Smooth muscle cell (in vitro differentiated cells): ENCODE data around the gene DMRTB1. TPM values are rescaled to one million over a fixed set of nuclear protein-coding genes. Genes with fewer than 3 reads are reported as not detected.

ENCODE experiments used
- DNase-seq: peaks from one replicate; lab custom pipeline; 2025; ENCODE audit not compliant: unreplicated experiment; lab: John Stamatoyannopoulos, UW
- H2AFZ ChIP-seq: fragments of 200-600 bp; sonication (generic); 2 replicates; pipeline ENCODE4 v1.6.0; 2016; ENCODE audit warnings: antibody characterized with exemption, low read depth, mild to moderate bottlenecking
- H3F3A ChIP-seq: fragments of 200-600 bp; sonication (generic); 2 replicates; pipeline ENCODE4 v1.6.0; 2017; ENCODE audit warnings: antibody characterized with exemption, low read depth
- H3K27ac ChIP-seq: fragments of 200-600 bp; sonication (generic); 2 replicates; pipeline ENCODE4 v1.5.1; 2016; ENCODE audit warnings: low read depth, mild to moderate bottlenecking
- H3K27me3 ChIP-seq: fragments of 200-600 bp; sonication (generic); 2 replicates; pipeline ENCODE4 v1.6.1; 2016; ENCODE audit warnings: low read depth, mild to moderate bottlenecking
- H3K36me3 ChIP-seq: fragments of 200-600 bp; sonication (generic); 2 replicates; pipeline ENCODE4 v1.5.1; 2016; ENCODE audit warnings: low read depth
- H3K4me1 ChIP-seq: fragments of 200-600 bp; sonication (generic); 2 replicates; pipeline ENCODE4 v1.5.1; 2016; ENCODE audit warnings: low read depth
- H3K4me2 ChIP-seq: fragments of 200-600 bp; sonication (generic); 2 replicates; pipeline ENCODE4 v1.6.0; 2016; ENCODE audit warnings: mild to moderate bottlenecking
- H3K4me3 ChIP-seq: fragments of 200-600 bp; sonication (generic); 2 replicates; pipeline ENCODE4 v1.5.1; 2016; ENCODE audit warnings: mild to moderate bottlenecking
- H3K79me2 ChIP-seq: fragments of 200-600 bp; sonication (generic); 2 replicates; pipeline ENCODE4 v1.6.0; 2016; ENCODE audit warnings: low read depth, mild to moderate bottlenecking
- H3K9ac ChIP-seq: fragments of 200-600 bp; sonication (generic); 2 replicates; pipeline ENCODE4 v1.6.0; 2016; ENCODE audit warnings: low read depth
- H3K9me3 ChIP-seq: fragments of 200-600 bp; sonication (generic); replicated peaks from 2 replicates; pipeline ENCODE4 v1.5.1; 2016; ENCODE audit warnings: low read depth
- H4K20me1 ChIP-seq: fragments of 200-600 bp; sonication (generic); 2 replicates; pipeline ENCODE4 v1.6.0; 2016; ENCODE audit warnings: low read depth
- CTCF ChIP-seq: fragments of 200-600 bp; sonication (generic); IDR thresholded peaks from 2 replicates; pipeline ENCODE4 v1.5.1; 2017; ENCODE audit warnings: borderline replicate concordance, mild to moderate bottlenecking, antibody characterized with exemption; ENCODE audit not compliant: insufficient read depth, poor library complexity, severe bottlenecking
- WGBS: methylation state at CpG from one replicate; pipeline ENCODE4 v1.1.7; 2016; ENCODE audit warnings: low lambda C conversion rate; 5-methylcytosine and 5-hydroxymethylcytosine counted together
- polyA plus RNA-seq: library from polyadenylated mRNA; unstranded; fragments of >200 nt; fragmentation: Nextera tagmentation; extraction: Ambion mirVana; gene quantifications from 2 replicates; pipeline ENCODE4 v1.2.1, GENCODE V29; 2016
- total RNA-seq: library from RNA; depleted of rRNA; stranded (reverse); fragments of >200 nt; gene quantifications from 2 replicates; pipeline ENCODE4 v1.2.3, GENCODE V29; 2014

Gene DMRTB1
- total and polyA plus RNA-seq, 2 experiments from 2014 or later: not detected

GRCh38 chr1:53463961-53464899 is 5.0 kb downstream of the DMRTB1 start:
- Histone ChIP-seq H3K9ac (no peak overlapping the region), H3K4me3 (no peak overlapping the region), H3K27ac (no peak overlapping the region), H2AFZ (no peak overlapping the region), H3K9me3 (no peaks in the 10 kb centered on the region), H4K20me1 (no peaks in the 10 kb centered on the region), H3K4me1 (peaks cover 5% of the 10 kb centered on the region), H3K36me3 (no peaks in the 10 kb centered on the region), H3K4me2 (no peak overlapping the region), H3K79me2 (no peaks in the 10 kb centered on the region), H3K27me3 (no peaks in the 10 kb centered on the region), H3F3A (no peaks in the 10 kb centered on the region)
- DNase-seq: no peak
- WGBS: 92% methylated on average over 18 of the region's 24 CpGs
- TF ChIP-seq CTCF: no peak

- Histone ChIP-seq H3K9me3 (no peaks in the 10 kb centered on the region), H4K20me1 (no peaks in the 10 kb centered on the region), H3K4me3 (no peak overlapping the region), H3K79me2 (no peaks in the 10 kb centered on the region), H3K27me3 (no peaks in the 10 kb centered on the region), H3K4me2 (no peak overlapping the region), H3K9ac (no peak overlapping the region), H3F3A (no peaks in the 10 kb centered on the region), H3K4me1 (peaks cover 6% of the 10 kb centered on the region), H3K27ac (no peak overlapping the region), H3K36me3 (no peaks in the 10 kb centered on the region), H2AFZ (no peak overlapping the region)
- no peak for DNase-seq
- TF ChIP-seq CTCF: no peak
- WGBS: 77% methylated on average over 4 of the region's 4 CpGs
Measured at GRCh38 chr1:53465023-53465957, 6.1 kb downstream of the DMRTB1 start.

DNA sequence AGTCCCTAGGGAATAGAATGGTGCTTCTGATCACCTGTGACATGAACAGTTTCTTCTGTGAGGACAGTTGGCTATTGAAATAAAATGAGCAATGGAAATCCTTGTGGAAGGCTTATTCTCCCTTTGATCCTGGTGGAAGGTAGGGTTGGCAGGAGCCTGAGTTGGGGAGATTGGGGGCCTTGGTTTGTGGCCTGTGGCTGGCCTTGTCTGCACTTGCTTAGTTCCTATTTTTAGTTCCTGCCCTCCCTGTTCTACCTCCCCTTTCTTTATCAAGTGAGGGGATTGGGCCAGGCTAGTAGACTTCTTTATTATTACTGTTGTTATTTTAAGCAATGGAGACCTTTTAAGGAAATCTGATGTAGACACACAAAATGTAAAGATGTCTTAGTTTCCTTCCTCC is 8.2 kb downstream of the DMRTB1 start:
- Histone ChIP-seq H3K4me1 (peaks cover 9% of the 10 kb centered on the region), H3K79me2 (no peaks in the 10 kb centered on the region), H3K9ac (no peak overlapping the region), H3K27me3 (no peaks in the 10 kb centered on the region), H3K4me2 (no peak overlapping the region), H3K27ac (no peak overlapping the region), H3K9me3 (no peaks in the 10 kb centered on the region), H2AFZ (no peak overlapping the region), H4K20me1 (no peaks in the 10 kb centered on the region), H3K36me3 (no peaks in the 10 kb centered on the region), H3K4me3 (no peak overlapping the region), H3F3A (no peaks in the 10 kb centered on the region)
- no peak for TF ChIP-seq CTCF
- DNase-seq: no peak
